PC-3 (cell line): ENCODE data around the gene PAX5.

Source experiments
- EZH2 ChIP-seq: fragments of 300-600 bp; sonication (generic); IDR thresholded peaks from one replicate; pipeline ENCODE4 v1.6.1; 2017; ENCODE audit warnings: antibody characterized with exemption, mild to moderate bottlenecking, low read length; ENCODE audit not compliant: unreplicated experiment
- TF ChIP-seq, protein P1 (sequence below): fragments of 300-600 bp; sonication (generic); conservative IDR thresholded peaks from 2 replicates; pipeline ENCODE4 v1.5.1; 2017; ENCODE audit warnings: antibody characterized with exemption, low read depth, mild to moderate bottlenecking, low read length

- no peak for TF ChIP-seq EZH2
- TF ChIP-seq, protein P1, sequence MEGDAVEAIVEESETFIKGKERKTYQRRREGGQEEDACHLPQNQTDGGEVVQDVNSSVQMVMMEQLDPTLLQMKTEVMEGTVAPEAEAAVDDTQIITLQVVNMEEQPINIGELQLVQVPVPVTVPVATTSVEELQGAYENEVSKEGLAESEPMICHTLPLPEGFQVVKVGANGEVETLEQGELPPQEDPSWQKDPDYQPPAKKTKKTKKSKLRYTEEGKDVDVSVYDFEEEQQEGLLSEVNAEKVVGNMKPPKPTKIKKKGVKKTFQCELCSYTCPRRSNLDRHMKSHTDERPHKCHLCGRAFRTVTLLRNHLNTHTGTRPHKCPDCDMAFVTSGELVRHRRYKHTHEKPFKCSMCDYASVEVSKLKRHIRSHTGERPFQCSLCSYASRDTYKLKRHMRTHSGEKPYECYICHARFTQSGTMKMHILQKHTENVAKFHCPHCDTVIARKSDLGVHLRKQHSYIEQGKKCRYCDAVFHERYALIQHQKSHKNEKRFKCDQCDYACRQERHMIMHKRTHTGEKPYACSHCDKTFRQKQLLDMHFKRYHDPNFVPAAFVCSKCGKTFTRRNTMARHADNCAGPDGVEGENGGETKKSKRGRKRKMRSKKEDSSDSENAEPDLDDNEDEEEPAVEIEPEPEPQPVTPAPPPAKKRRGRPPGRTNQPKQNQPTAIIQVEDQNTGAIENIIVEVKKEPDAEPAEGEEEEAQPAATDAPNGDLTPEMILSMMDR: no peak
Measured at GRCh38 chr9:37062336-37062735, 28.3 kb upstream of the PAX5 start.
